H1 (cell line): ENCODE measurements around the gene ZNF598. TPM values are rescaled to one million over a fixed set of nuclear protein-coding genes. Genes with fewer than 3 reads are reported as not detected.

Experiments used
- HDAC2 ChIP-seq, 2 experiments: fragments of 300-600 bp in 1 of 2; sonication (generic) in 1 of 2; IDR thresholded peaks; 2 replicates each; pipeline ENCODE4 v1.6.1; 2011 to 2012; ENCODE audit warnings: low read depth in 2 of 2, low read length in 2 of 2, mild to moderate bottlenecking in 2 of 2, moderate library complexity in 2 of 2, borderline replicate concordance in 1 of 2, inconsistent platforms in 1 of 2
- POLR2A ChIP-seq, 2 experiments: IDR thresholded peaks; 1 replicate in 1 of 2; 2 replicates in 1 of 2; pipeline ENCODE4 v1.6.1; 2011; ENCODE audit warnings: low read depth in 2 of 2, low read length in 2 of 2, mild to moderate bottlenecking in 2 of 2; ENCODE audit errors: control extremely low read depth in 1 of 2
- POLR2AphosphoS5 ChIP-seq: IDR thresholded peaks from 2 replicates; pipeline ENCODE4 v1.6.1; 2011; ENCODE audit warnings: low read depth, low read length
- POU5F1 ChIP-seq: IDR thresholded peaks from 2 replicates; pipeline ENCODE4 v1.6.1; 2011; ENCODE audit warnings: low read depth, mild to moderate bottlenecking, low read length, moderate library complexity
- SIN3A ChIP-seq, 2 experiments: IDR thresholded peaks in 1 of 2; conservative IDR thresholded peaks in 1 of 2; 2 replicates each; pipeline ENCODE4 v1.6.1; 2011 to 2012; ENCODE audit warnings: low read length in 2 of 2, improper control_type of control experiment in 1 of 2, low read depth in 1 of 2, mild to moderate bottlenecking in 1 of 2
- SP2 ChIP-seq: IDR thresholded peaks from 2 replicates; pipeline ENCODE4 v1.6.1; 2012; ENCODE audit warnings: mild to moderate bottlenecking, low read length, inconsistent platforms
- TAF1 ChIP-seq: IDR thresholded peaks from 2 replicates; pipeline ENCODE4 v1.6.1; 2011; ENCODE audit warnings: mild to moderate bottlenecking, low read depth, low read length
- polyA plus RNA-seq, 7 experiments: library from polyadenylated mRNA; depleted of rRNA in 3 of 7; stranded (reverse) in 5 of 7; unstranded in 2 of 7; fragments of >200 nt in 5 of 7; fragments of 200-250 nt in 2 of 7; gene quantifications; 1 replicate in 5 of 7; 2 replicates in 1 of 7; 4 replicates in 1 of 7; pipeline versions ENCODE4 v1.2.1 to v1.2.3, GENCODE V29; 2011 to 2013; ENCODE audit warnings: missing spikeins in 2 of 7, mixed read lengths in 2 of 7
- total RNA-seq: library from RNA; stranded (reverse); fragmentation: NEBNext Ultra II Directional; extraction: Animal tissue kit (Norgen Biotek cat#: 25700); gene quantifications from 2 replicates; pipeline ENCODE4 v1.2.1, GENCODE V29; 2021

ZNF598 gene
- total and polyA plus RNA-seq, 2 of the 8 experiments (the other 6 are each of a cell fraction or from before 2014, with no cell fraction given) = 29.3 to 47.6 TPM

DNA sequence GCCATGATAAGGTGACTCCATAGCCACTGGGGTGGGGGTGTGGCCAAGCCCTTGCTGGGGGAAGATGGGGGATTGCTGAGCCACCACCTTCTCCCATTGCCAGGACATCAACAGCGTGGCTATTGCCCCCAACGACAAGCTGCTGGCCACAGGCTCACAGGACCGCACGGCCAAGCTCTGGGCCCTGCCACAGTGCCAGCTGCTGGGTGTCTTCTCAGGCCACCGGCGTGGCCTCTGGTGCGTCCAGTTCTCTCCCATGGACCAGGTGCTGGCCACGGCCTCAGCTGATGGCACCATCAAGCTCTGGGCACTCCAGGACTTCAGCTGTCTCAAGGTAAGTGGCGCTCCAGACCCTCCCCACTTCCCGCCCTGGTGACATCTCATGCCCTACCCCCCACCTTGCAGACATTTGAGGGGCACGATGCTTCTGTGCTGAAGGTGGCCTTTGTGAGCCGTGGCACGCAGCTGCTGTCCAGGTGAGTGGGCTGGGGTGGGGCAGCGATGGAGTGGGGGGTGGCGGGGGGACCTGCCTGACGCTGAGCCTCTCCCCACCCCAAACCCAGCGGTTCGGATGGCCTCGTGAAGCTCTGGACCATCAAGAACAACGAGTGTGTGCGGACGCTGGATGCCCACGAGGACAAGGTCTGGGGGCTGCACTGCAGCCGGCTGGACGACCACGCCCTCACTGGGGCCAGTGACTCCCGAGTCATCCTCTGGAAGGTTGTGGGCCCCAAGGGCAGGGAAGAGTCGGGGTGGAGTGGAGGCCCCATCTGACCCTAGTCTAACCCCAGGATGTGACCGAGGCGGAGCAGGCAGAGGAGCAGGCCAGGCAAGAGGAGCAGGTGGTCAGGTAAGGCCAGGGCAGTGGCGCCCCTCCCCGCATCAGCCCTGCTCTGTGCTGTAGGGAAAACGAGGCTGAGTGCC lies 32.4 kb downstream of the ZNF598 start (continued):
- TF ChIP-seq POLR2A (IDR thresholded peaks at IDR 0.05; ENCODE audit: control extremely low read depth in 1 of 2, low read depth in 2 of 2, low read length in 2 of 2) = no peak
- TF ChIP-seq POU5F1 = no peak
- no peak for TF ChIP-seq SP2
- no peak for TF ChIP-seq POLR2AphosphoS5
- TF ChIP-seq SIN3A (conservative IDR thresholded peaks at IDR 0.05 in 1 of 2, IDR thresholded peaks at IDR 0.05 in 1 of 2; ENCODE audit: low read depth in 1 of 2, low read length in 2 of 2) = no peak
- no peak for TF ChIP-seq HDAC2 (IDR thresholded peaks at IDR 0.05; ENCODE audit: borderline replicate concordance in 1 of 2, low read depth in 2 of 2, low read length in 2 of 2)
- TF ChIP-seq TAF1 = no peak
- TF ChIP-seq, all 59 proteins: peak for 0
